GM23248 (cell line): Measurements from ENCODE around the gene LONP2. TPM values are rescaled to one million over a fixed set of nuclear protein-coding genes. Genes with fewer than 3 reads are reported as not detected.
"Not testable (repeated sequence)": the region's sequence is repeated elsewhere in the genome, so short reads cannot be mapped to it uniquely, and the experiment has no call there.

Source experiments
- DNase-seq: peaks from one replicate; pipeline ENCODE4 v3.0.0-alpha.2; 2015
- H2AFZ ChIP-seq: fragments of 200-600 bp; sonication (generic); 2 replicates; pipeline ENCODE4 v1.6.1; 2016; ENCODE audit warnings: antibody characterized with exemption
- H3F3A ChIP-seq: fragments of 200-600 bp; sonication (generic); 2 replicates; pipeline ENCODE4 v1.6.1; 2016; ENCODE audit warnings: mild to moderate bottlenecking, antibody characterized with exemption, mixed run types; ENCODE audit not compliant: insufficient read depth
- H3K27ac ChIP-seq: fragments of 200-600 bp; sonication (generic); 2 replicates; pipeline ENCODE4 v1.5.1; 2016; ENCODE audit warnings: mild to moderate bottlenecking
- H3K27me3 ChIP-seq: fragments of 200-600 bp; sonication (generic); replicated peaks from 2 replicates; pipeline ENCODE4 v1.6.1; 2016; ENCODE audit warnings: mild to moderate bottlenecking; ENCODE audit not compliant: insufficient read depth
- H3K36me3 ChIP-seq: fragments of 200-600 bp; sonication (generic); 2 replicates; pipeline ENCODE4 v1.6.1; 2016; ENCODE audit warnings: low read depth, mild to moderate bottlenecking
- H3K4me1 ChIP-seq: fragments of 200-600 bp; sonication (generic); 2 replicates; pipeline ENCODE4 v1.6.1; 2016; ENCODE audit warnings: mild to moderate bottlenecking; ENCODE audit not compliant: insufficient read depth
- H3K4me2 ChIP-seq: fragments of 200-600 bp; sonication (generic); one replicate; pipeline ENCODE4 v1.6.1; 2016; ENCODE audit warnings: mild to moderate bottlenecking; ENCODE audit not compliant: unreplicated experiment
- H3K4me3 ChIP-seq: fragments of 200-600 bp; sonication (generic); 2 replicates; pipeline ENCODE4 v1.5.1; 2016; ENCODE audit warnings: mild to moderate bottlenecking
- H3K79me2 ChIP-seq: fragments of 200-600 bp; sonication (generic); 2 replicates; pipeline ENCODE4 v1.6.1; 2016; ENCODE audit warnings: mild to moderate bottlenecking; ENCODE audit not compliant: insufficient read depth
- H3K9ac ChIP-seq: fragments of 200-600 bp; sonication (generic); 2 replicates; pipeline ENCODE4 v1.6.1; 2016; ENCODE audit warnings: mild to moderate bottlenecking
- H3K9me2 ChIP-seq: fragments of 200-600 bp; sonication (generic); 2 replicates; pipeline ENCODE4 v1.6.1; 2016; ENCODE audit warnings: mixed run types, mild to moderate bottlenecking, moderate library complexity; ENCODE audit not compliant: insufficient read depth
- H3K9me3 ChIP-seq: fragments of 200-600 bp; sonication (generic); one replicate; pipeline ENCODE4 v1.6.1; 2017; ENCODE audit warnings: low read depth
- H4K20me1 ChIP-seq: fragments of 200-600 bp; sonication (generic); 2 replicates; pipeline ENCODE4 v1.6.0; 2016; ENCODE audit not compliant: insufficient read depth
- EZH2 ChIP-seq: fragments of 200-600 bp; sonication (generic); IDR thresholded peaks from 2 replicates; pipeline ENCODE4 v1.6.1; 2018; ENCODE audit warnings: antibody characterized with exemption, mild to moderate bottlenecking; ENCODE audit not compliant: insufficient read depth, poor library complexity, severe bottlenecking
- EZH2phosphoT487 ChIP-seq: fragments of 200-600 bp; sonication (generic); IDR thresholded peaks from 2 replicates; pipeline ENCODE4 v1.6.1; 2018; ENCODE audit warnings: antibody characterized with exemption, moderate library complexity, mild to moderate bottlenecking, low read depth; ENCODE audit not compliant: insufficient read depth
- WGBS, 2 experiments: methylation state at CpG; one replicate each; pipeline ENCODE4 v1.1.6; 2015 to 2017; ENCODE audit warnings: low lambda C conversion rate in 2 of 2, low coverage in 1 of 2; ENCODE audit errors: missing lambda C conversion rate in 2 of 2; 5-methylcytosine and 5-hydroxymethylcytosine counted together
- in situ Hi-C: fragments of 300-500 bp; cut with MboI; formaldehyde crosslinking; loops from 2 replicates; pipeline ENCODE4 v1.15.0; 2020
- polyA plus RNA-seq: library from polyadenylated mRNA; unstranded; fragments of >200 nt; fragmentation: Nextera tagmentation; extraction: Ambion mirVana; gene quantifications from 2 replicates; pipeline ENCODE4 v1.2.1, GENCODE V29; 2016
- total RNA-seq: library from RNA; depleted of rRNA; stranded (reverse); fragments of >200 nt; shearing (Covaris generic); gene quantifications from 2 replicates; pipeline ENCODE4 v1.2.3, GENCODE V29; 2014

Gene LONP2
- total and polyA plus RNA-seq, 2 experiments from 2014 or later: 46.5 to 53.9 TPM

- H3K4me3 ChIP-seq: no peak overlapping the region
- no peak overlapping the region for H3K9ac ChIP-seq
- DNase-seq: no peak
- H3F3A ChIP-seq: no peaks in the 10 kb centered on the region
- TF ChIP-seq EZH2: no peak
- no peak for TF ChIP-seq EZH2phosphoT487
- no peaks in the 10 kb centered on the region for H3K9me2 ChIP-seq
- in situ Hi-C loops: no loop called here
- no peaks in the 10 kb centered on the region for H3K36me3 ChIP-seq
- no peaks in the 10 kb centered on the region for H3K27me3 ChIP-seq
- no peaks in the 10 kb centered on the region for H3K79me2 ChIP-seq
- H3K27ac ChIP-seq: no peak overlapping the region
- no peaks in the 10 kb centered on the region for H3K9me3 ChIP-seq
- H3K4me1 ChIP-seq: no peaks in the 10 kb centered on the region
- H2AFZ ChIP-seq: no peak overlapping the region
- no peak overlapping the region for H3K4me2 ChIP-seq
- no peaks in the 10 kb centered on the region for H4K20me1 ChIP-seq
Observed at GRCh38 chr16:48234630-48235029, 9.5 kb upstream of the LONP2 start.

GRCh38 chr16:48235058-48235555, 9.0 kb upstream of the LONP2 start:
- Histone ChIP-seq H3K9me2 (no peaks in the 10 kb centered on the region), H3K9ac (no peak overlapping the region), H3K36me3 (no peaks in the 10 kb centered on the region), H3K79me2 (no peaks in the 10 kb centered on the region), H4K20me1 (no peaks in the 10 kb centered on the region), H3K27me3 (no peaks in the 10 kb centered on the region), H2AFZ (no peak overlapping the region), H3K27ac (no peak overlapping the region), H3K9me3 (no peaks in the 10 kb centered on the region), H3F3A (no peaks in the 10 kb centered on the region), H3K4me1 (no peaks in the 10 kb centered on the region), H3K4me2 (no peak overlapping the region), H3K4me3 (no peak overlapping the region)
- in situ Hi-C loops: no loop called here
- DNase-seq: no peak
- WGBS, 2 experiments: 48 to 57% methylated on average over 6 of the region's 6 CpGs
- no peak for TF ChIP-seq EZH2
- TF ChIP-seq EZH2phosphoT487: no peak

- H3K27me3 ChIP-seq: no peaks in the 10 kb centered on the region
- no peak for DNase-seq
- 79 to 82% methylated on average over 6 of the region's 6 CpGs for WGBS, 2 experiments
- no peaks in the 10 kb centered on the region for H3F3A ChIP-seq
- in situ Hi-C loops: no loop called here
- TF ChIP-seq EZH2: no peak
- no peak for TF ChIP-seq EZH2phosphoT487
- H3K4me3 ChIP-seq: no peak overlapping the region
- no peak overlapping the region for H3K27ac ChIP-seq
- no peak overlapping the region for H3K4me2 ChIP-seq
- H4K20me1 ChIP-seq: no peaks in the 10 kb centered on the region
- H3K79me2 ChIP-seq: no peaks in the 10 kb centered on the region
- H3K36me3 ChIP-seq: no peaks in the 10 kb centered on the region
- no peak overlapping the region for H2AFZ ChIP-seq
- no peaks in the 10 kb centered on the region for H3K9me2 ChIP-seq
- H3K4me1 ChIP-seq: no peaks in the 10 kb centered on the region
- H3K9me3 ChIP-seq: no peaks in the 10 kb centered on the region
- H3K9ac ChIP-seq: no peak overlapping the region
Observed at GRCh38 chr16:48235556-48236136, 8.5 kb upstream of the LONP2 start.

- no peaks in the 10 kb centered on the region for H4K20me1 ChIP-seq
- DNase-seq: no peak
- H3K4me2 ChIP-seq: no peak overlapping the region
- H3F3A ChIP-seq: no peaks in the 10 kb centered on the region
- no peaks in the 10 kb centered on the region for H3K36me3 ChIP-seq
- H3K9me2 ChIP-seq: no peaks in the 10 kb centered on the region
- H3K79me2 ChIP-seq: no peaks in the 10 kb centered on the region
- H3K9ac ChIP-seq: no peak overlapping the region
- no peak for TF ChIP-seq EZH2
- TF ChIP-seq EZH2phosphoT487: no peak
- no peak overlapping the region for H3K4me3 ChIP-seq
- 48 to 65% methylated on average over 1 of the region's 1 CpG for WGBS, 2 experiments
- no peak overlapping the region for H2AFZ ChIP-seq
- H3K27me3 ChIP-seq: no peaks in the 10 kb centered on the region
- H3K27ac ChIP-seq: no peak overlapping the region
- H3K4me1 ChIP-seq: no peaks in the 10 kb centered on the region
- H3K9me3 ChIP-seq: no peaks in the 10 kb centered on the region
- in situ Hi-C loops: no loop called here
Observed at GRCh38 chr16:48236286-48236685, 7.8 kb upstream of the LONP2 start.

- H3K36me3 ChIP-seq, H3K4me1 ChIP-seq, in situ Hi-C loops, H3F3A ChIP-seq, H3K9ac ChIP-seq, H2AFZ ChIP-seq, H3K4me2 ChIP-seq, H3K9me3 ChIP-seq, H4K20me1 ChIP-seq, H3K27ac ChIP-seq, H3K27me3 ChIP-seq, DNase-seq, H3K4me3 ChIP-seq, H3K9me2 ChIP-seq: not testable (repeated sequence)
- H3K79me2 ChIP-seq: peaks cover 13% of the 10 kb centered on the region
- WGBS, 2 experiments: 77 to 81% methylated on average over 3 of the region's 3 CpGs
Observed at GRCh38 chr16:48240147-48240546, 4.0 kb upstream of the LONP2 start.
